GM12892 (cell line): ENCODE data around the gene SMIM1.
A peak's percentile ranks its signal among the peaks of the same experiment; 100 is the strongest.
"Not testable (repeated sequence)": the region's sequence is repeated elsewhere in the genome, so short reads cannot be mapped to it uniquely, and the experiment has no call there.

ENCODE experiments used
- DNase-seq: peaks from one replicate; pipeline ENCODE4 v3.0.0; 2011; ENCODE audit not compliant: insufficient read length
- FAIRE-seq: peaks from 2 replicates; lab custom pipeline; 2011; peaks lifted over from hg19 to GRCh38; lab: Jason Lieb, UNC
- POLR2A ChIP-seq: IDR thresholded peaks from 2 replicates; pipeline ENCODE4 v1.6.1; 2011; ENCODE audit warnings: low read depth, low read length, control low read depth
- POLR2AphosphoS5 ChIP-seq: IDR thresholded peaks from 2 replicates; pipeline ENCODE4 v1.6.1; 2011; ENCODE audit warnings: low read depth, low read length, control low read depth
- TAF1 ChIP-seq: IDR thresholded peaks from 2 replicates; pipeline ENCODE4 v1.6.1; 2011; ENCODE audit warnings: low read depth, mild to moderate bottlenecking, control low read depth, low read length, borderline replicate concordance

SMIM1 gene

DNA sequence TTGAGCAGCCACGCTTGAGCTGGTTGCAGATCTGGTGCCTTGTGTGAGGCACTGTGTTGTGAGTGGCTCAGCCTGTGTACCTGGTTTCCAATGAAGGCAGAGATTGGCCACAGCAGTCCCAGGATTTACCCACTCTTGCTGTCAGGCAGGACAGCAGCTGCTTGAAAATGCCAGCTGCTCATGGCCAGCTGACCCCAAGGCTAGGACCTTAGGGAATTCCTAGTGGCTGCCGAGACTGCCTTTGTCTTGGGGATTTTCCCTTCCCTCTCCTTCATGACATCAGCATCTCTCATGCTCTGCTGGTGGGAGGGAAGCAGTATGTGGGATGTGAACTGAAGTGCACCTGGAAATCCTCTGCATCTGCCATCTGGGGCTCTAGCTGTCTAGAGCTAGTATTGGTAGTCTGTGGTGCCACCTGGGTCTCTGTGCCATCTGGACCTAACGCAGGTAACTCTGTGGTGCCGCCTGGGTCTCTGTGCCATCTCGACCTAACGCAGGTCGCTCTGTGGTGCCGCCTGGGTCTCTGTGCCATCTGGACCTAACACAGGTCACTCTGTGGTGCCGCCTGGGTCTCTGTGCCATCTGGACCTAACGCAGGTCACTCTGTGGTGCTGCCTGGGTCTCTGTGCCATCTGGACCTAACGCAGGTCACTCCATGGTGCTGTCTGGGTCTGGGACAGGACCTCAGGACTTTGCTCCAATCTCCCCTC is 27.6 kb downstream of the SMIM1 start:
- FAIRE-seq, result no peak
- TF ChIP-seq POLR2A (no peak), POLR2AphosphoS5 (no peak), TAF1 (no peak)
- DNase-seq, result no peak

DNA sequence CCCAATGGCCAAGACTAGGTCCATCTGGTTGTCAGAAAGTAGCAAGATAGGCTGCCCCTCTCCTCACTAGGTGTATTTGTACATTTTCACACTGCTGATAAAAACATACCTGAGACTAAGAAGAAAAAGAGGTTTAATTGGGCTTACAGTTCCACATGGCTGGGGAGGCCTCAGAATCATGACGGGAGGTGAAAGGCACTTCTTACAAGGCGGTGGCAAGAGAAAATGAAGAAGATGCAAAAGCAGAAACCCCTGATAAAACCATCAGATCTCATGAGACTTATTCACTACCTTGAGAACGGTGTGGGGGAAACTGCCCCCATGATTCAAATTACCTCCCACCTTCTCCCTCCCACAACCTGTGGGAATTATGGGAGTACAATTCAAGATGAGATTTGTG is 28.2 kb downstream of the SMIM1 start:
- not testable (repeated sequence) for FAIRE-seq, DNase-seq

- peak; percentile 48 for FAIRE-seq
- DNase-seq, result no peak
- TF ChIP-seq TAF1 (no peak), POLR2A (no peak), POLR2AphosphoS5 (no peak)
Observed at GRCh38 chr1:3803905-3804626, 31.5 kb downstream of the SMIM1 start.

- FAIRE-seq, DNase-seq: not testable (repeated sequence)
Observed at GRCh38 chr1:3804627-3804944, 32.0 kb downstream of the SMIM1 start.

- no peak for FAIRE-seq
- no peak for DNase-seq
- TF ChIP-seq POLR2AphosphoS5 (no peak), TAF1 (no peak), POLR2A (no peak)
Observed at GRCh38 chr1:3805038-3805437, 32.5 kb downstream of the SMIM1 start.

GRCh38 chr1:3807769-3808168 is 35.2 kb downstream of the SMIM1 start:
- no peak for FAIRE-seq
- TF ChIP-seq POLR2A, result no peak
- no peak for TF ChIP-seq POLR2AphosphoS5
- TF ChIP-seq TAF1, result no peak
- no peak for DNase-seq

GRCh38 chr1:3809680-3810079 is 37.1 kb downstream of the SMIM1 start:
- FAIRE-seq, result no peak

DNA sequence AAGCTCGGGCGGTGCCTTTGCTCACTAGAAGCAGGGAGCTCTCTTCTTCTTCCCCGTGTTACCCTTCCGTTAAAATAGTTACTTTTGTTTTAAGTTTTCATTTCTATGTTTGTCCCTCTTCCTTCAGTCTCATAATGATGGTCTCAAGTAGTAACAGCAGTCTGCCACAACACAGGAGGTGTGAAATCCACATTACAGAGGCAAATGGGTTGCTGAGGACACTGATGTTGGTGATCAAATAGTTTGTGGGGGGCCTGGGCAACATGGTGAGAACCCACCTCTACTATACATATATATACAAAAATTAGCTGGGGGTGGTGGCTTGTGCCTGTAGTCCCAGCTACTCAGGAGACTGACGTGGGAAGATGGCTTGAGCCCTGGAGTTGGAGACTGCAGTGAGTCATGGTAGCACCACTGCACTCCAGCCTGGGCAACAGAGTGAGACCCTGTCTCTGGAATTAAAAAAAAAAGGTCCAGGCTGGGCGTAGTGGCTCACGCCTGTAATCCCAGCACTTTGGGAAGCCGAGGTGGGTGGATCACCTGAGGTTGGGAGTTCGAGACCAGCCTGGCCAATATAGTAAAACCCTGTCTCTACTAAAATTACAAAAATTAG is 37.7 kb downstream of the SMIM1 start:
- DNase-seq, FAIRE-seq: not testable (repeated sequence)

More at GRCh38 chr1:3809680-3810079, 37.1 kb downstream of the SMIM1 start:
- no peak for DNase-seq
- TF ChIP-seq POLR2AphosphoS5 (no peak), POLR2A (no peak), TAF1 (no peak)

GRCh38 chr1:3811595-3811911 is 39.0 kb downstream of the SMIM1 start:
- FAIRE-seq, result no peak

GRCh38 chr1:3814065-3814464 is 41.5 kb downstream of the SMIM1 start:
- DNase-seq, result no peak
- TF ChIP-seq TAF1, result no peak
- TF ChIP-seq POLR2A, result no peak
- no peak for TF ChIP-seq POLR2AphosphoS5
- no peak for FAIRE-seq

More at GRCh38 chr1:3811595-3811911, 39.0 kb downstream of the SMIM1 start:
- DNase-seq, result no peak
- TF ChIP-seq TAF1 (no peak), POLR2A (no peak), POLR2AphosphoS5 (no peak)

GRCh38 chr1:3814771-3815561 is 42.4 kb downstream of the SMIM1 start:
- FAIRE-seq (no peak), DNase-seq (no peak)
- no peak for TF ChIP-seq POLR2A
- no peak for TF ChIP-seq TAF1
- no peak for TF ChIP-seq POLR2AphosphoS5
